Activated CD8-positive, alpha-beta memory T cell treated with anti-CD3 and anti-CD28 coated beads, Interleukin-2, amount 50 U/mL, for 24 hours (primary cell): ENCODE measurements around the gene TTYH3.
"Not testable (repeated sequence)": the region's sequence is repeated elsewhere in the genome, so short reads cannot be mapped to it uniquely, and the experiment has no call there.

Source experiments
- DNase-seq: peaks from one replicate; pipeline ENCODE4 v3.0.0-alpha.2; 2020; ENCODE audit errors: extremely low read depth

The TTYH3 gene

GRCh38 chr7:2603044-2603965, 28.5 kb upstream of the TTYH3 start:
- DNase-seq = no peak

GRCh38 chr7:2604608-2605174, 27.1 kb upstream of the TTYH3 start:
- no peak for DNase-seq

GRCh38 chr7:2605608-2606538, 25.9 kb upstream of the TTYH3 start:
- no peak for DNase-seq

- no peak for DNase-seq
These were observed 25.2 kb upstream of the TTYH3 start for GRCh38 chr7:2606539-2606936.

DNA sequence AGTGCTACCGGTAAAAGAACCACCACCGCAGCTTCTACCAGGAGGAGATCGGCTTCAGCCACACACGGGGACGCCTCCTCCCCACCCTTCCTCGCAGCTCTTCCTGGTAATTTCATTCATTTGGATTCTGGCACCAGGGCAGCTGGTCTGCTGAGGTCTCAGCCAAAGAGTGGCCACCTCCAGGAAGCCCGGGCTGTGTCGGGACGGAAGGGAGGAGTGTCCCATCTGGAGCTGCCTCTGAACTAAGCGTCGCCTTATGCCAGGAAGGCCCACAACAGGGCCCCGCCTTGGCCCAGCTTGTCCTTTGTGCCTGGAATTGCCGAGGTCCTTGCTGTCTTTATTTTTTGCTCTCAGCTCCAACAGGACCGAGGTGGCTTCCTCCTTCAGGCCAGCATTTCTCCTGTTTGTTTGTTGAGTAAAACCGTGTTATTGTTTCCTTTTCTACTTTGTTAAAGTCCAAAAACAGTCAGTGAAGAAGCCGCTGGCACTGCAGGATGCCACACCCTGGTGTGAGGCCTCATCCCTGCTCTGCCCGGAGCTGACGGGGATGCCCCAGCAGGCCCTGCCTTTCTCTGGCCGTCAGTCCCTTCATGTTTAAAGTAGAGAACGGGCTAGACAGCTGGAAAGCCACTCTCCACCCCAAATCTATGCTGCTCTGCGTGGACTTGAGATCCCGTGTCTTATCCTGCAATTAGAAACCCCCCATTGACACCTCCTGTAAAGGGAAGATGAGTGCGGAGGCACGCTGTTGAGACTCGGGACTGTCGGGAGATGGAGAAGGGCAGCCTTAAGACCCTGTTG, 24.5 kb upstream of the TTYH3 start:
- DNase-seq = no peak

GRCh38 chr7:2607923-2608904, 23.6 kb upstream of the TTYH3 start:
- no peak for DNase-seq

DNA sequence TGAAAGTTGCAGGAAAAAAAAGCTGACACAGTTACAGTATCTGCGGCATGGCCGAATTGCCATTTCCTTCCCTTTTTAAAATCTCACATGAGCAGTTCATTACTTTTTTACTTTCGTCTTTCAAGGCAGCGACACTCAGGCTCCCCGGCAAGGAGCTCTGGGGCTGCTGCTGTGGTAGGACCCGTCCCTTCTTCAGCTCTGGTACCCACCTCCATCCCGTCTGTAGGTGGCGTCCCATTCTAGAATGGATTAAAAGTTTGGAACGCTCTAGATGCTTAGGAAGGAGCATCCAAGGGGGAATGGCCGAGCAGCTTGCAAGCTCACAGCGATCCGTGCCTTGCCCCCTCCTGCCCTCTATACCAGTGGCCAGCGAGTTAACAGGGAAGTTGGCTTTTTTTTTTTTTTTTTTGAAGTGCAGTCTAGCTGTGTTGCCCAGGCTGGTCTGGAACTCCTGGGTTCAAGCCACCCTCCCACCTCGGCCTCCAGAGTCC, 22.8 kb upstream of the TTYH3 start:
- DNase-seq = no peak

DNA sequence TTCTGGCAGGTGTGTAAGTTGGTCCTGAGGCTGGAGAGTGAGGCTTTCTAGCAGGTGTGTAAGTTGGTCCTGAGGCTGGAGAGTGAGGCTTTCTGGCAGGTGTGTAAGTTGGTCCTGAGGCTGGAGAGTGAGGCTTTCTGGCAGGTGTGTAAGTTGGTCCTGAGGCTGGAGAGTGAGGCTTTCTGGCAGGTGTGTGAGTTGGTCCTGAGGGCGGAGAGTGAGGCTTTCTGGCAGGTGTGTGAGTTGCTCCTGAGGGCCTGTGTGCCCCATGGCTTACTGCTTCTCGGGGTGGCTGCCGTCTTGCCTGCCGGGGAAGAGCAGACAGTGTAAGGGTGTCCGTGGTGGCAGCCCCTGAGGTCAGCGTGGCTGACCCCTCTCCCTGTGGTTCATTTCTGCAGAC, 22.1 kb upstream of the TTYH3 start:
- not testable (repeated sequence) for DNase-seq

- no peak for DNase-seq
These were observed 21.3 kb upstream of the TTYH3 start for GRCh38 chr7:2610466-2610865.

GRCh38 chr7:2610898-2611297, 20.9 kb upstream of the TTYH3 start:
- DNase-seq = no peak

- no peak for DNase-seq
These were observed 20.4 kb upstream of the TTYH3 start for GRCh38 chr7:2611401-2611800.

DNA sequence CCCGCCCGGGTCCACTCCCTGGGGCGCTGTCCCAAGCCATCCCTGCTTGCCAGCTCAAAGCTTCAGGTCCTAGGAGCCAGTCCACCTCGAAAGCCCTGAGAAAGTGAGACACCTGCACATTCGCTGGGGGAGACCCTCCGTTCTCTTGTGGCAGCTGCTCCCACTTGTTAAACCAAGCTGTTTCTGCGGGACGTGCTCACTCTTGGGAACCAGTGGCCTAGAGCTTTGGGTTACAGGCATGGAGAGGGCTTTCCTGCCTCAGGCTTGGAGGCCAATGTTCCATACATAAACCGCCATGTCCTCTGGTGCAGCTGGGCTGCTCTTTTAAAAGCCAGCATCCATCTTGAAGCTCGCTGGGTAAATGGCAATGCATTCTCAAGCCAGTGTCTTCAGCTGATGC, 19.9 kb upstream of the TTYH3 start:
- no peak for DNase-seq

DNA sequence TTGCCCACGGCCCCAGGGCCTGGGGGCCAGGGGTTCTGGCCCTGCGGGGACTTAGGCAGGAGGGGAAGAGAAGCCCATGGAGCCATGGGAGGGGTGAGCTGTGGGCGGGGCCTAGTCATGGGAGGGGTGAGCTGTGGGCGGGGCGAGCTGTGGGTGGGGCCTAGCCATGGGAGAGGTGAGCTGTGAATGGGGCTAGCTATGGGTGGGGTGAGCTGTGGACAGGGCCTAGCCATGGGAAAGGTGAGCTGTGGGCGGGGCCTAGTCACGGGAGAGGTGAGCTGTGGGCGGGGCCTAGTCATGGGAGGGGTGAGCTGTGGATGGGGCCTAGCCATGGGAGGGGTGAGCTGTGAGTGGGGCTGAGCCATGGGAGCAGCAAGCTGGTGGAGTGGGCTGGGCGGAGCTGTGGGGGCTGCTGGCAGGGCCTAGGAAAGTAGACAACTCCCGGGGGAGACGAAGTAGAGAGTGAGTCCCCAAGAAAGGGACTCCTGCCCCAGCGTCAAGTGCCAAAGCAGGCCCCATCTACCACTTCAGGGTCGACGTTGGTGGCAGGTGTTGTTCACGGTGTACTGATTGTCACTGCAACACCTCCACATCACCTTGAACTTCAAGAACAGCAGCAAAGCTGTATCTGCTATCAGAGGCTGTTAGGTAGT, 19.2 kb upstream of the TTYH3 start:
- DNase-seq = no peak

GRCh38 chr7:2613098-2613930, 18.5 kb upstream of the TTYH3 start:
- no peak for DNase-seq

GRCh38 chr7:2613931-2614600, 17.7 kb upstream of the TTYH3 start:
- DNase-seq = no peak

GRCh38 chr7:2614631-2615330, 17.0 kb upstream of the TTYH3 start:
- no peak for DNase-seq
